ENCODE data around the gene PRMT9. TPM values are rescaled to one million over a fixed set of nuclear protein-coding genes. Genes with fewer than 3 reads are reported as not detected.

The PRMT9 gene
- total RNA-seq, 1 donor: 11.2 TPM

DNA sequence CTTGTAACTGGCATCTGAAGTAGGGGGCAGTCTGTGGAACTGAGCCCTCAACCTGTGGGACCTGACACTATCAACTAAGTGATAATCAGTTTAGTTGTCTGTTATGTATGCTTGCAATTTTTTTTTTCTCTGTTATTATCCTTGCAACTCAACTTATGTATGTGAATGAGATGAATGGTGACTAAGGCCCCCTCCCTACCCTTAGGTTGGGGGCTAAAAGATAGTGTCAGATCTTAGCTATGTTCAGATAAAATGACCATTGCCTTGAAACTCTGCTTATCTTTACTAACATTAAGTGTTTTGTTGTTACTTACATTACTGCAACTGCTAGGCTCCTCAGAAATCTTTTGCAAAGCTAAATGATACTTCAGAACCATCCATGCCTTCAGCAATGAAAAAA, 35.3 kb downstream of the PRMT9 start:
- no peak for DNase-seq (ENCODE audit: low read depth)
- TF ChIP-seq, protein P1, sequence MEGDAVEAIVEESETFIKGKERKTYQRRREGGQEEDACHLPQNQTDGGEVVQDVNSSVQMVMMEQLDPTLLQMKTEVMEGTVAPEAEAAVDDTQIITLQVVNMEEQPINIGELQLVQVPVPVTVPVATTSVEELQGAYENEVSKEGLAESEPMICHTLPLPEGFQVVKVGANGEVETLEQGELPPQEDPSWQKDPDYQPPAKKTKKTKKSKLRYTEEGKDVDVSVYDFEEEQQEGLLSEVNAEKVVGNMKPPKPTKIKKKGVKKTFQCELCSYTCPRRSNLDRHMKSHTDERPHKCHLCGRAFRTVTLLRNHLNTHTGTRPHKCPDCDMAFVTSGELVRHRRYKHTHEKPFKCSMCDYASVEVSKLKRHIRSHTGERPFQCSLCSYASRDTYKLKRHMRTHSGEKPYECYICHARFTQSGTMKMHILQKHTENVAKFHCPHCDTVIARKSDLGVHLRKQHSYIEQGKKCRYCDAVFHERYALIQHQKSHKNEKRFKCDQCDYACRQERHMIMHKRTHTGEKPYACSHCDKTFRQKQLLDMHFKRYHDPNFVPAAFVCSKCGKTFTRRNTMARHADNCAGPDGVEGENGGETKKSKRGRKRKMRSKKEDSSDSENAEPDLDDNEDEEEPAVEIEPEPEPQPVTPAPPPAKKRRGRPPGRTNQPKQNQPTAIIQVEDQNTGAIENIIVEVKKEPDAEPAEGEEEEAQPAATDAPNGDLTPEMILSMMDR (IDR thresholded peaks at IDR 0.05; ENCODE audit: insufficient read depth, low read depth, low read length): no peak
- no peak overlapping the region for H3K4me3 ChIP-seq (ENCODE audit: low read depth, low read length)

DNA sequence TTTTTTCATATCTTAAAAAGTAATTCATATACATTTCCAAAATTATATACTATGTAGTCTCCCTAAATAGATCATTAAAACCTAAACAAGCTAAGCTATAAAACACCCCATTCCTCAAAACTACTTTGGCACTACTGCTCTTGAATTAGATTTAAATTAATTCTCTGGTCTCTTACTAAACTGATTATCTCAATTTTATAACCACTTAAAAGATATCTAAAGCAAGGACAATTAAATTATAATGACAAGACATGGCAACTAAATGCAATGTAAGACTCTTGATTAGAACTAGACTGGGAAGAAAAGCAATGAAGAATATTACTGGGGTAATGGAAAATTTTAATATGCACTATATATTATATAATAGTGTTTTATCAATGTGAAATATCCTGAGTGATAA, 38.9 kb downstream of the PRMT9 start:
- H3K4me3 ChIP-seq (ENCODE audit: low read depth, low read length): no peak overlapping the region
- TF ChIP-seq, protein P1 (IDR thresholded peaks at IDR 0.05; ENCODE audit: insufficient read depth, low read depth, low read length): no peak
- no peak for DNase-seq (ENCODE audit: low read depth)

DNA sequence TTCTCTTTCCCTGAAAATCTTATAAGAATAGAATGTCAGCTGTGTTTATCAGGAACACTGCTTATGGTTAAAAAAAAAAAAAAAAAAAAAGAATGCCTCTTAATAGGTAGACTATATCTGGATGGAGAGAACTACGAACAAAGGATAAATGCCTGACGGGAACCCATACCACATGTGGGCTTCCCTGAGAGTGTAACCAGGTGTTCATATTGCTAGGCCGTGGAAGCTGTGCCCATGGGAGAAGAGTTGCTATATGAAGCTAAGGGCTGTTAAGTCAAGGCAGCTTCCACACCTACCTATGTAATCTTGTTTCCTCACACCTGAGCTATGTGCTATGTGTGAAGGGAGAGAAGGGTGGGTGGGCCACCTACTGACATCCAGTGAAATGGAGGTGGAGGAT, 39.5 kb downstream of the PRMT9 start:
- no peak overlapping the region for H3K4me3 ChIP-seq (ENCODE audit: low read depth, low read length)
- DNase-seq (ENCODE audit: low read depth): no peak
- TF ChIP-seq, protein P1 (IDR thresholded peaks at IDR 0.05; ENCODE audit: insufficient read depth, low read depth, low read length): no peak

DNA sequence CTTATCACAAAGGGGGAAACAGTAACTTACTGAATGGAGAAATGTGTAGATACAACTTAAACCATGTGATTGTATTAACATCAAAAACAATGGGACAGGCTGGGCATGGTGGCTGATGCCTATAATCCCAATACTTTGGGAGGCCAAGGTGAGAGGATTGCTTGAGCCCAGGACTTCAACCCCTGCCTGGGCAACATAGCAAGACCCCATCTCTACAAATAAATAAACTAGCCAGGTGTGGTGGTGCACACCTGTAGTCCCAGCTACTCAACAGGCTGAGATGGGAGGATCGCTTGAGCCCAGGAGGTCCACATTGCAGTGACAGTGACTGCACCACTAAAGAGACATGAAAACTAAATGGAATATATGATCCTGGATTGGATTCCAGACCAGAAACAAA, 40.3 kb downstream of the PRMT9 start:
- no peak for DNase-seq (ENCODE audit: low read depth)
- H3K4me3 ChIP-seq (ENCODE audit: low read depth, low read length): no peak overlapping the region

DNA sequence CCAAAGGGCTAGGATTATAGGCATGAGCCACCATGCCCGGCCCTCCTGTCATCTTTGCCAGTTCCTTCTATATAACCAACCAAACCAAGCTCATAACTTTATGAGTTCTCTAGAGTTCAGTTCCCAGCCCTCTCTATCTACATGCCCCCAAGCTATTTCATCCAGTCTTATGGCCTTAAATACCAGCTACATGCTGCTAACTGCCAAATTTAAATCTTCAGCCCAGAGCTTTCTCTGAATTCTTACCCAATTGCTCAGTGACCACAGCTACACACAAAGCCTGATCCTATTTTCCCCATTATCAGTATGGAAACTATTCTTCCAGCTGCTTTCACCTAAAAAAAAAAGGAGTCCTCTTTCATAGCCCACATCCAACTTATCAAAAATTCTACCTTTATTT, 43.6 kb downstream of the PRMT9 start:
- no peak overlapping the region for H3K4me3 ChIP-seq (ENCODE audit: low read depth, low read length)
- DNase-seq (ENCODE audit: low read depth): no peak
- TF ChIP-seq, protein P1 (IDR thresholded peaks at IDR 0.05; ENCODE audit: insufficient read depth, low read depth, low read length): no peak

More for the DNA sequence above, 40.3 kb downstream of the PRMT9 start:
- TF ChIP-seq, protein P1 (IDR thresholded peaks at IDR 0.05; ENCODE audit: insufficient read depth, low read depth, low read length): no peak

DNA sequence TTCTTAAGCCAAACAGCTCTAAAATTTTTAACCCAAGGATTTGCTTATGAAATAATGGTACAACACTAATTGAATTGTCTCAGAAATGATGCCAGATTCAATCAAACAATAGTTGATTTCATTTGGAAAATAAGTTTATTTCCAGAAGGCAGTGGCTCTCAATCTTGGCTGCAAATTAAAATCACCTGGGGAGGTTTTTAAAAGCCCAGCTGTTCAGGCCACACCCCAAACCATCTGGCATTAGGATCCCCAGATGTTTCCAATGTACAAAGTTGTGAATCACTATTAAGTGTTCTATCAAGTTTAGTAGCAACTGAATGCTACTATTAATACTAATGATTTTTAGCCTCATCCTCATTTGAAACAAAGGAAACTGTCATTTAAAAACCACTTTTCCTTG, 44.6 kb downstream of the PRMT9 start:
- DNase-seq (ENCODE audit: low read depth): peak; percentile 42
- no peak overlapping the region for H3K4me3 ChIP-seq (ENCODE audit: low read depth, low read length)
- TF ChIP-seq, protein P1 (IDR thresholded peaks at IDR 0.05; ENCODE audit: insufficient read depth, low read depth, low read length): no peak

DNA sequence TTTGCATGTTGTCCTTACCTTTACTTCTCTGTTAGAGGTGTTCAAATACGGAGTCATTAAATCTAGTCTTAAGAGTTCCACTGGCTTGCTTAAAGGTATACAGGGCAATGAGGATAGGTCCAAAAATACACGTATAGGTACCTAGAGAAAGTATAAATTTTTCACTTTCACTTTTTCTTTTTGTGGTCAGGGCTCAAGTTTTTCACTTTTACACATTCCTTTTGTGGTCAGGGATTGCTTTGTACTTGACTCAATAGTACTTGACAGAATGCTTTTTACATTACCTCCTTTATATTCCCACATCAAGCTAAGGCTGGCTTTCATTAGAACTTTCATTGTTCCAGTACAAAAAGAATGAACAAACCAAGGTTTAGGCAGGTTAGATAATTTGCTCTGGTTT, 45.0 kb downstream of the PRMT9 start:
- TF ChIP-seq, protein P1 (IDR thresholded peaks at IDR 0.05; ENCODE audit: insufficient read depth, low read depth, low read length): no peak
- DNase-seq (ENCODE audit: low read depth): no peak
- no peak overlapping the region for H3K4me3 ChIP-seq (ENCODE audit: low read depth, low read length)
